ENCODE results near the gene SAMD5. TPM values are rescaled to one million over a fixed set of nuclear protein-coding genes. Genes with fewer than 3 reads are reported as not detected.

Gene SAMD5
- polyA plus RNA-seq, 1 donor from 2014 or later, result 14.1 TPM

GRCh38 chr6:147560670-147561069 is 52.2 kb downstream of the SAMD5 start:
- no peaks in the 10 kb centered on the region for H3F3A ChIP-seq (ENCODE audit: insufficient read depth, low read length, poor library complexity, severe bottlenecking)
- H3K9me2 ChIP-seq (ENCODE audit: insufficient read depth, low read length), result no peaks in the 10 kb centered on the region
- no peaks in the 10 kb centered on the region for H3K79me2 ChIP-seq (replicated peaks; ENCODE audit: insufficient read depth, low read length)
- no peak overlapping the region for H2AFZ ChIP-seq (ENCODE audit: low read depth, low read length)
- TF ChIP-seq MXI1 (conservative IDR thresholded peaks at IDR 0.05; ENCODE audit: poor library complexity, severe bottlenecking) (no peak), EP300 (conservative IDR thresholded peaks at IDR 0.05; ENCODE audit: poor library complexity, severe bottlenecking) (no peak), POLR2AphosphoS5 (IDR thresholded peaks at IDR 0.05) (no peak), SMC3 (conservative IDR thresholded peaks at IDR 0.05; ENCODE audit: poor library complexity) (no peak), TAF1 (IDR thresholded peaks at IDR 0.05; ENCODE audit: low read depth) (no peak), EZH2 (IDR thresholded peaks at IDR 0.05; ENCODE audit: borderline replicate concordance, insufficient read depth, low read length, poor library complexity, severe bottlenecking) (no peak), CTCF (IDR thresholded peaks at IDR 0.05; ENCODE audit: poor library complexity, severe bottlenecking) (no peak), REST (IDR thresholded peaks at IDR 0.05; ENCODE audit: borderline replicate concordance) (no peak), RAD21 (conservative IDR thresholded peaks at IDR 0.05) (no peak)
- H3K9me3 ChIP-seq (ENCODE audit: low read length), result no peaks in the 10 kb centered on the region
- H3K36me3 ChIP-seq (ENCODE audit: insufficient read depth, low read length), result no peaks in the 10 kb centered on the region
- no peak overlapping the region for H3K9ac ChIP-seq (ENCODE audit: low read length)
- no peak overlapping the region for H3K4me3 ChIP-seq (ENCODE audit: low read length)
- no peaks in the 10 kb centered on the region for H3K27me3 ChIP-seq (ENCODE audit: insufficient read depth, low read depth, low read length)
- H3K27ac ChIP-seq (ENCODE audit: low read length), result no peak overlapping the region
- no peaks in the 10 kb centered on the region for H4K20me1 ChIP-seq (ENCODE audit: insufficient read depth)
- H3K4me2 ChIP-seq (ENCODE audit: low read length), result no peak overlapping the region

- no peak for TF ChIP-seq EP300 (conservative IDR thresholded peaks at IDR 0.05; ENCODE audit: poor library complexity, severe bottlenecking)
- TF ChIP-seq RAD21 (conservative IDR thresholded peaks at IDR 0.05), result no peak
- TF ChIP-seq MXI1 (conservative IDR thresholded peaks at IDR 0.05; ENCODE audit: poor library complexity, severe bottlenecking), result no peak
- TF ChIP-seq REST (IDR thresholded peaks at IDR 0.05; ENCODE audit: borderline replicate concordance), result no peak
- no peak for TF ChIP-seq EZH2 (IDR thresholded peaks at IDR 0.05; ENCODE audit: borderline replicate concordance, insufficient read depth, low read length, poor library complexity, severe bottlenecking)
- no peak for TF ChIP-seq SMC3 (conservative IDR thresholded peaks at IDR 0.05; ENCODE audit: poor library complexity)
- no peak for TF ChIP-seq POLR2AphosphoS5 (IDR thresholded peaks at IDR 0.05)
- no peak for TF ChIP-seq TAF1 (IDR thresholded peaks at IDR 0.05; ENCODE audit: low read depth)
- no peak for TF ChIP-seq CTCF (IDR thresholded peaks at IDR 0.05; ENCODE audit: poor library complexity, severe bottlenecking)
- Histone ChIP-seq H3K27me3 (ENCODE audit: insufficient read depth, low read depth, low read length) (no peaks in the 10 kb centered on the region), H3K4me3 (ENCODE audit: low read length) (no peak overlapping the region), H3K27ac (ENCODE audit: low read length) (no peak overlapping the region), H3K9ac (ENCODE audit: low read length) (no peak overlapping the region), H3F3A (ENCODE audit: insufficient read depth, low read length, poor library complexity, severe bottlenecking) (no peaks in the 10 kb centered on the region), H3K9me3 (ENCODE audit: low read length) (no peaks in the 10 kb centered on the region), H3K36me3 (ENCODE audit: insufficient read depth, low read length) (no peaks in the 10 kb centered on the region), H2AFZ (ENCODE audit: low read depth, low read length) (no peak overlapping the region), H3K9me2 (ENCODE audit: insufficient read depth, low read length) (no peaks in the 10 kb centered on the region), H4K20me1 (ENCODE audit: insufficient read depth) (no peaks in the 10 kb centered on the region), H3K79me2 (replicated peaks; ENCODE audit: insufficient read depth, low read length) (no peaks in the 10 kb centered on the region), H3K4me2 (ENCODE audit: low read length) (no peak overlapping the region)
Observed at GRCh38 chr6:147561726-147562125, 53.2 kb downstream of the SAMD5 start.
